Mesendoderm (in vitro differentiated cells): Measurements from ENCODE around the gene RASD1.

Source experiments
- DNase-seq: peaks from one replicate; pipeline ENCODE4 v3.0.0; 2013
- H2AK5ac ChIP-seq: 2 replicates; pipeline ENCODE4 v1.6.1; 2013; ENCODE audit warnings: low read length, inconsistent platforms
- H2BK120ac ChIP-seq: 2 replicates; pipeline ENCODE4 v1.6.1; 2013; ENCODE audit warnings: low read depth, mild to moderate bottlenecking, low read length, moderate library complexity, mixed read lengths
- H2BK15ac ChIP-seq: replicated peaks from 2 replicates; pipeline ENCODE4 v1.6.1; 2013; ENCODE audit warnings: low read depth, mild to moderate bottlenecking, moderate library complexity
- H2BK5ac ChIP-seq: 2 replicates; pipeline ENCODE4 v1.6.1; 2013; ENCODE audit warnings: low read length, inconsistent platforms
- H3K18ac ChIP-seq: 2 replicates; pipeline ENCODE4 v1.6.1; 2013; ENCODE audit warnings: mild to moderate bottlenecking, low read length, mixed read lengths
- H3K23ac ChIP-seq: one replicate; pipeline ENCODE4 v1.6.1; 2013; ENCODE audit warnings: low read length
- H3K27ac ChIP-seq: 2 replicates; pipeline ENCODE4 v1.5.1; 2013; ENCODE audit warnings: low read depth, mild to moderate bottlenecking, inconsistent platforms, low read length, moderate library complexity
- H3K27me3 ChIP-seq: 2 replicates; pipeline ENCODE4 v1.6.1; 2013; ENCODE audit warnings: low read length, control low read depth, mild to moderate bottlenecking, inconsistent platforms; ENCODE audit not compliant: insufficient read depth, poor library complexity
- H3K36me3 ChIP-seq: 2 replicates; pipeline ENCODE4 v1.6.1; 2013; ENCODE audit warnings: low read length, inconsistent platforms; ENCODE audit not compliant: control insufficient read depth, insufficient read depth
- H3K4ac ChIP-seq: one replicate; pipeline ENCODE4 v1.6.1; 2013; ENCODE audit warnings: low read depth, mild to moderate bottlenecking, low read length, moderate library complexity
- H3K4me1 ChIP-seq: 2 replicates; pipeline ENCODE4 v1.6.1; 2013; ENCODE audit warnings: low read depth, low read length, inconsistent platforms; ENCODE audit not compliant: control insufficient read depth
- H3K4me2 ChIP-seq: 2 replicates; pipeline ENCODE4 v1.6.1; 2013; ENCODE audit warnings: low read length
- H3K4me3 ChIP-seq: 2 replicates; pipeline ENCODE4 v1.5.1; 2013; ENCODE audit warnings: mild to moderate bottlenecking, low read length
- H3K56ac ChIP-seq: one replicate; pipeline ENCODE4 v1.6.1; 2013; ENCODE audit warnings: low read length
- H3K79me1 ChIP-seq: 2 replicates; pipeline ENCODE4 v1.6.1; 2013; ENCODE audit warnings: low read length, inconsistent platforms
- H3K79me2 ChIP-seq: 2 replicates; pipeline ENCODE4 v1.6.1; 2013; ENCODE audit warnings: mild to moderate bottlenecking, low read length; ENCODE audit not compliant: control insufficient read depth, insufficient read depth
- H3K9ac ChIP-seq: 2 replicates; pipeline ENCODE4 v1.6.1; 2013; ENCODE audit warnings: low read length, inconsistent platforms
- H4K5ac ChIP-seq: one replicate; pipeline ENCODE4 v1.6.1; 2013; ENCODE audit warnings: low read length
- H4K8ac ChIP-seq: one replicate; pipeline ENCODE4 v1.6.1; 2013; ENCODE audit warnings: low read depth, mild to moderate bottlenecking, control low read depth, low read length, moderate library complexity
- WGBS: extraction: QIAGEN DNeasy Blood & Tissue Kit; methylation state at CpG from one replicate; pipeline ENCODE4 v1.1.7; 2013; ENCODE audit warnings: low lambda C conversion rate, missing lambda C conversion rate; ENCODE audit not compliant: insufficient coverage; ENCODE audit errors: extremely low coverage; 5-methylcytosine and 5-hydroxymethylcytosine counted together

Gene RASD1

GRCh38 chr17:17503566-17504130 is 7.5 kb upstream of the RASD1 start:
- Histone ChIP-seq H3K4me2 (no peak overlapping the region), H4K8ac (no peak overlapping the region), H3K18ac (no peak overlapping the region), H3K79me2 (no peaks in the 10 kb centered on the region), H3K36me3 (no peaks in the 10 kb centered on the region), H3K27me3 (no peaks in the 10 kb centered on the region), H3K79me1 (no peaks in the 10 kb centered on the region), H2AK5ac (no peak overlapping the region), H2BK120ac (no peak overlapping the region), H2BK15ac (no peak overlapping the region), H3K56ac (no peak overlapping the region), H3K4ac (no peak overlapping the region), H3K23ac (no peak overlapping the region), H3K4me3 (no peak overlapping the region), H4K5ac (no peak overlapping the region), H3K4me1 (no peaks in the 10 kb centered on the region), H2BK5ac (no peak overlapping the region), H3K9ac (no peak overlapping the region), H3K27ac (no peak overlapping the region)
- no CpG with 5 or more reads among the region's 7 CpGs for WGBS
- no peak for DNase-seq

GRCh38 chr17:17502741-17503565 is 6.8 kb upstream of the RASD1 start:
- WGBS, result 100% methylated on average over 4 of the region's 21 CpGs
- Histone ChIP-seq H3K79me1 (no peaks in the 10 kb centered on the region), H3K79me2 (no peaks in the 10 kb centered on the region), H2BK120ac (no peak overlapping the region), H2BK15ac (no peak overlapping the region), H3K18ac (no peak overlapping the region), H3K27me3 (no peaks in the 10 kb centered on the region), H3K4me2 (no peak overlapping the region), H4K5ac (no peak overlapping the region), H3K4me3 (no peak overlapping the region), H3K4me1 (no peaks in the 10 kb centered on the region), H3K36me3 (no peaks in the 10 kb centered on the region), H2BK5ac (no peak overlapping the region), H2AK5ac (no peak overlapping the region), H3K9ac (no peak overlapping the region), H4K8ac (no peak overlapping the region), H3K4ac (no peak overlapping the region), H3K27ac (no peak overlapping the region), H3K23ac (no peak overlapping the region), H3K56ac (peak overlapping the region; percentile 25)
- no peak for DNase-seq

GRCh38 chr17:17500999-17501605 is 4.9 kb upstream of the RASD1 start:
- H2BK15ac ChIP-seq, result no peak overlapping the region
- no peak overlapping the region for H4K8ac ChIP-seq
- H2AK5ac ChIP-seq, result no peak overlapping the region
- no peaks in the 10 kb centered on the region for H3K79me1 ChIP-seq
- no peak overlapping the region for H2BK5ac ChIP-seq
- no peak overlapping the region for H3K4ac ChIP-seq
- no peak for DNase-seq
- no peaks in the 10 kb centered on the region for H3K4me1 ChIP-seq
- no peaks in the 10 kb centered on the region for H3K36me3 ChIP-seq
- H3K27me3 ChIP-seq, result no peaks in the 10 kb centered on the region
- H2BK120ac ChIP-seq, result no peak overlapping the region
- H3K23ac ChIP-seq, result no peak overlapping the region
- WGBS, result no CpG with 5 or more reads among the region's 14 CpGs
- no peak overlapping the region for H4K5ac ChIP-seq
- H3K56ac ChIP-seq, result no peak overlapping the region
- no peak overlapping the region for H3K4me2 ChIP-seq
- no peak overlapping the region for H3K4me3 ChIP-seq
- no peak overlapping the region for H3K18ac ChIP-seq
- no peak overlapping the region for H3K9ac ChIP-seq
- H3K79me2 ChIP-seq, result no peaks in the 10 kb centered on the region
- no peak overlapping the region for H3K27ac ChIP-seq

- Histone ChIP-seq H4K5ac (no peak overlapping the region), H3K27ac (no peak overlapping the region), H3K36me3 (no peaks in the 10 kb centered on the region), H3K56ac (no peak overlapping the region), H2AK5ac (no peak overlapping the region), H3K4ac (no peak overlapping the region), H3K79me2 (no peaks in the 10 kb centered on the region), H3K27me3 (no peaks in the 10 kb centered on the region), H2BK120ac (no peak overlapping the region), H2BK15ac (no peak overlapping the region), H3K18ac (no peak overlapping the region), H4K8ac (no peak overlapping the region), H3K9ac (no peak overlapping the region), H2BK5ac (no peak overlapping the region), H3K79me1 (no peaks in the 10 kb centered on the region), H3K23ac (no peak overlapping the region), H3K4me3 (no peak overlapping the region), H3K4me2 (no peak overlapping the region), H3K4me1 (no peaks in the 10 kb centered on the region)
- no peak for DNase-seq
- WGBS, result no CpG with 5 or more reads among the region's 17 CpGs
Measured at GRCh38 chr17:17499402-17500145, 3.4 kb upstream of the RASD1 start.

GRCh38 chr17:17498606-17499301 is 2.6 kb upstream of the RASD1 start:
- Histone ChIP-seq H3K4me2 (no peak overlapping the region), H3K36me3 (no peaks in the 10 kb centered on the region), H3K27ac (no peak overlapping the region), H3K4me1 (peaks cover under 1% of the 10 kb centered on the region), H3K23ac (no peak overlapping the region), H3K56ac (no peak overlapping the region), H3K18ac (no peak overlapping the region), H2BK15ac (no peak overlapping the region), H4K5ac (no peak overlapping the region), H2AK5ac (no peak overlapping the region), H2BK120ac (no peak overlapping the region), H3K9ac (no peak overlapping the region), H3K79me2 (no peaks in the 10 kb centered on the region), H4K8ac (no peak overlapping the region), H2BK5ac (no peak overlapping the region), H3K27me3 (no peaks in the 10 kb centered on the region), H3K79me1 (no peaks in the 10 kb centered on the region), H3K4me3 (no peak overlapping the region), H3K4ac (no peak overlapping the region)
- WGBS, result no CpG with 5 or more reads among the region's 16 CpGs
- no peak for DNase-seq
